ENCODE data around the gene ADAMTSL1.
A peak's percentile ranks its signal among the peaks of the same experiment; 100 is the strongest.

ADAMTSL1 gene

DNA sequence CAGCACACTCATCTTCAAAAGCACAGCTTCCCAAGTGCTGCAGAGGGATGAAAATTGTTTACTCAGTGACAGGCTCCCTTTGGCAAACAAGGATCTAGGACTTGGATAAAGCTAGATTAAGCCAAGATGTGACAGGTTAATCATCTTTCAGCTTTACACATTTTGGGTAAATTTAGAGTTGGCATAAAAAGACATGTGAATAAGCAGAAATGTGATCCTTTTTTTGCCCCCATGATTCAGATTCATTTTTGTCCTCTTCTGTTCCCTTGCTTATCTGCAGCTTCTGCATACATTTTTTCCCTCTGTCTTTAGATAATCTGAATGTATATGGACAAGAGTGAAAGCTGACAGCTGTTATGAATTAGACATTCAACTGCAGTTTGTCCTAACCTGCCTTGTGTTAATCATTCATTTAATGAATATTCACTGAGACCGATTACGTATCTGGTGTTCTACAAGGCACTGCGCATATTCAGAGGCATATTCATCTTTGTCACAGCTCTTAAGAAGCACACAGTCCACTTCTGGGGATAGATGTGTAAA, 19.6 kb downstream of the ADAMTSL1 start:
- peak; percentile 23 for DNase-seq (ENCODE audit: low read depth)

DNA sequence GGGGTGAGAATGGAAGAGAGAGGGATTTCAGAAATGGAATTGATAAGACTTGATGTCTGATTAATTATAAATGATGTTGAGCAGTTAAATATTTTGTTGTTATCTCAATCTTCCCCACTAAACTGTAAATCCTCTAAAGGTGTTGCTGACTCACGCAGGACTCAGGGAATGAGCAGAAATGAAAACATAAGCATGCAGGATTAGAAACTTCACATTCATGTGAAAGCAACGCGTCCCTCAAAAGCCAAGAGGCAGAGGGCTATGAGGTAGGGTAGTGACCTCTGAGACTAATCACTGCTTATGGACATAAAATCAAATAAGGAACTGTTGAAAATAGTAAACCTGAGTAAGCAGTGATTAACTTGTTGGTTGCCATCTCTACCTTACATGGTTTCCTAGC, 21.1 kb downstream of the ADAMTSL1 start:
- no peak for DNase-seq (ENCODE audit: low read depth)
- H3K4me3 ChIP-seq (ENCODE audit: low read depth, low read length): no peak overlapping the region
- TF ChIP-seq, protein P1, sequence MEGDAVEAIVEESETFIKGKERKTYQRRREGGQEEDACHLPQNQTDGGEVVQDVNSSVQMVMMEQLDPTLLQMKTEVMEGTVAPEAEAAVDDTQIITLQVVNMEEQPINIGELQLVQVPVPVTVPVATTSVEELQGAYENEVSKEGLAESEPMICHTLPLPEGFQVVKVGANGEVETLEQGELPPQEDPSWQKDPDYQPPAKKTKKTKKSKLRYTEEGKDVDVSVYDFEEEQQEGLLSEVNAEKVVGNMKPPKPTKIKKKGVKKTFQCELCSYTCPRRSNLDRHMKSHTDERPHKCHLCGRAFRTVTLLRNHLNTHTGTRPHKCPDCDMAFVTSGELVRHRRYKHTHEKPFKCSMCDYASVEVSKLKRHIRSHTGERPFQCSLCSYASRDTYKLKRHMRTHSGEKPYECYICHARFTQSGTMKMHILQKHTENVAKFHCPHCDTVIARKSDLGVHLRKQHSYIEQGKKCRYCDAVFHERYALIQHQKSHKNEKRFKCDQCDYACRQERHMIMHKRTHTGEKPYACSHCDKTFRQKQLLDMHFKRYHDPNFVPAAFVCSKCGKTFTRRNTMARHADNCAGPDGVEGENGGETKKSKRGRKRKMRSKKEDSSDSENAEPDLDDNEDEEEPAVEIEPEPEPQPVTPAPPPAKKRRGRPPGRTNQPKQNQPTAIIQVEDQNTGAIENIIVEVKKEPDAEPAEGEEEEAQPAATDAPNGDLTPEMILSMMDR (IDR thresholded peaks at IDR 0.05; ENCODE audit: control insufficient read depth, extremely low read depth, insufficient read depth): no peak

More for the DNA sequence above, 19.6 kb downstream of the ADAMTSL1 start:
- TF ChIP-seq, protein P1 (IDR thresholded peaks at IDR 0.05; ENCODE audit: control insufficient read depth, extremely low read depth, insufficient read depth): no peak
- no peak overlapping the region for H3K4me3 ChIP-seq (ENCODE audit: low read depth, low read length)

DNA sequence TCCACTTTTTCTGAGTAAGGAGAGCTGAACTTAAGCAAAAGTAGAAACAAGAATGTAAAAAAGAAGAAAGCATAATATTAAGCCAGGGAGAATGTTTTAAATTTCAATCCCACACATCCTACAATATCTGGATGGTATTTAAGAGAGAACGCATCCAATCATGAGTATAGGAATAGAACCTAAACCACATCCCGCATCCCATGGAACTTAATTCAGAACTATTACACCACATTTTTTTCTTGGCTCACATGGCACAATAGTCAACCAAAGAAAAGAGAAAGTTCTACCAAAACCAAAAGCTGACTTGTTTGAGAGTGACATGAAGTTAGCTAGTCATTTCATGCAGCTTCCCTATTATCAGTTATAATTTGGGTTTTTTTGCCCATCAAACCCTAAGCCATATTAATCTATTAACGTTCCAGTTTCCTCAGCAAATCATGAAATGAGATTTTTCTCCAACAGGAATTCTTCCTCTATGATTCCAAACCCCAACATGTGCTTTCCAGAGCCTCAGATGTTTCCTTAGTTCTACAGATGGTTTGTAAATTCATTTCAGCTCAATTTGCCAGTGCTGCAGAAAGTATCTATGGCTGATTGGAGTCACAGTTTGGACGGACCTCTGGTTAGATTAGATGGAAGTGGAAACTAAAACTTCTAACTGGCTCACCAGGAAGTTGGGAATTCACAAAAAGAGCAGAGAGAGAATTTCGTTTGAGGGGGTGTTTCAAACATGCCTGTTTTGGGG, 22.5 kb downstream of the ADAMTSL1 start:
- no peak overlapping the region for H3K4me3 ChIP-seq (ENCODE audit: low read depth, low read length)
- DNase-seq (ENCODE audit: low read depth): no peak
- TF ChIP-seq, protein P1 (IDR thresholded peaks at IDR 0.05; ENCODE audit: control insufficient read depth, extremely low read depth, insufficient read depth): no peak

DNA sequence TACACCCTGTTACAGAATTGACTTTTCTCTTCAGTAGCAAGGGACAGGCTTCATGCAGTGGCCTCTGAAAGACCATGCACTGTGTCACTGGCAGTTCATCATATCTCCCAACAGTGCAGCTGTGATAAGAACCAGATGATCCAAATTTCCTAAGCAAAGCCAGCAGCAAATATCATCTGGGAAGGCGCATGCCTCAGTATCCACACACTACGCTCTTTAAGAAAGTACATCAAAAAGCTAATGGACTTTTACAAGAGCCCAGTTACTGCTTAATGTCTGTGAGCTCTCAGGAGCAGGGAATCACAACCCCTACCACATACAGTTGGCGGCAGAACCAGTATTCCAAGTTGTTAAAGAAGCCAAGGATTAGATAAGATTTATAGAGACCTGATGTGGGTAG, 25.1 kb downstream of the ADAMTSL1 start:
- TF ChIP-seq, protein P1 (IDR thresholded peaks at IDR 0.05; ENCODE audit: control insufficient read depth, extremely low read depth, insufficient read depth): no peak
- peak; percentile 43 for DNase-seq (ENCODE audit: low read depth)
- H3K4me3 ChIP-seq (ENCODE audit: low read depth, low read length): no peak overlapping the region

GRCh38 chr9:18499980-18500379, 26.0 kb downstream of the ADAMTSL1 start:
- TF ChIP-seq, protein P1 (IDR thresholded peaks at IDR 0.05; ENCODE audit: control insufficient read depth, extremely low read depth, insufficient read depth): no peak
- no peak for DNase-seq (ENCODE audit: low read depth)
- no peak overlapping the region for H3K4me3 ChIP-seq (ENCODE audit: low read depth, low read length)

DNA sequence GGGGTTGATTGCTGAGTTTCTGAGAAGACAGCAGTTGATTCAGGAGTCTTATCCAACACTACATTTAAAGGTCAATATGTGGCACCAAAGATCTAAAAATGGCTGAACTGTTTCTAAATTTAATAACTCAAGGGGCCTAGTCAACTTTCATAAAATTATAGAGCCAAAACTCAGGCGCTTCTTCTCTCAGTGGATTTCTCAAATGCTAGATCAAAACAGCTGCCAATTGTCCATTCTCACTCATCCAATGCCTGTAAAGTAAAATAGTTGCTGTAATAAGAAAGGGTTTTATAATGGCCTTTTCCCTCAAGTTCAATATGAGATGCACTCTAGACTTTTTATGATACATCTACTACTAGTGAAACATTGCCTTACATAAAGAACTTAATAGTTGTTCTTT, 26.5 kb downstream of the ADAMTSL1 start:
- no peak for DNase-seq (ENCODE audit: low read depth)
- H3K4me3 ChIP-seq (ENCODE audit: low read depth, low read length): no peak overlapping the region
- TF ChIP-seq, protein P1 (IDR thresholded peaks at IDR 0.05; ENCODE audit: control insufficient read depth, extremely low read depth, insufficient read depth): no peak
